ELF-1 (cell line): ENCODE measurements around the gene TAAR5.
"Not testable (repeated sequence)": the region's sequence is repeated elsewhere in the genome, so short reads cannot be mapped to it uniquely, and the experiment has no call there.

Experiments used
- DNase-seq: peaks from one replicate; pipeline ENCODE4 v3.0.0-alpha.2; 2016; ENCODE audit warnings: low read depth, low spot score

Gene TAAR5

DNA sequence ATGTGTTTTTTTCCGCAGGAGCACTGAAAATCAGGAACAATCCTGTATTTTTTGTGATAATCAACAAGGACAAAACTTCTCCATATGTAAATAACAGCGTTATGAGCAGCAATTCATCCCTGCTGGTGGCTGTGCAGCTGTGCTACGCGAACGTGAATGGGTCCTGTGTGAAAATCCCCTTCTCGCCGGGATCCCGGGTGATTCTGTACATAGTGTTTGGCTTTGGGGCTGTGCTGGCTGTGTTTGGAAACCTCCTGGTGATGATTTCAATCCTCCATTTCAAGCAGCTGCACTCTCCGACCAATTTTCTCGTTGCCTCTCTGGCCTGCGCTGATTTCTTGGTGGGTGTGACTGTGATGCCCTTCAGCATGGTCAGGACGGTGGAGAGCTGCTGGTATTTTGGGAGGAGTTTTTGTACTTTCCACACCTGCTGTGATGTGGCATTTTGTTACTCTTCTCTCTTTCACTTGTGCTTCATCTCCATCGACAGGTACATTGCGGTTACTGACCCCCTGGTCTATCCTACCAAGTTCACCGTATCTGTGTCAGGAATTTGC, 19.2 kb downstream of the TAAR5 start, which contains the start of gene TAAR6:
Gene TAAR6 (plus strand): TSS at position 102 of the 557 bp plus-strand sequence. CDS start 0 bp downstream, at position 102.
- DNase-seq: no peak

DNA sequence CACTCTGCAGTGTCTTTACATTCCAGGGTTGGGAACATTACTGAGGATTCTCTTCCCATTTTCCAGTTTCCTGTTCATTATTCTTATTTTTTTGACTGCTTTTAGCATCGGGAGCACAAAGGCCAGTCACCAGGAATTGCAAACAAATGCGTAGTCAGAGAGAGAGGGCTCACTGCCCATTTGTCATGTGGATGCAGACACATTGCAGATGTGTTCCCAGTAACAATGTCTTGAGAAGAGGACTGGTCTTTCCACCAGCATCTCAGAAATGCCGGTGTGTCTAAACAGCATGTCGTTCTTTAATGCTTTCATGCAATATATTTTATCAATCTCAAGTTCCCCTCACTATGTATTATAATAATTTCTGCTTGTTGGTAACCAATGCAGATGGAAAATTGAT, 20.4 kb downstream of the TAAR5 start:
- no peak for DNase-seq

DNA sequence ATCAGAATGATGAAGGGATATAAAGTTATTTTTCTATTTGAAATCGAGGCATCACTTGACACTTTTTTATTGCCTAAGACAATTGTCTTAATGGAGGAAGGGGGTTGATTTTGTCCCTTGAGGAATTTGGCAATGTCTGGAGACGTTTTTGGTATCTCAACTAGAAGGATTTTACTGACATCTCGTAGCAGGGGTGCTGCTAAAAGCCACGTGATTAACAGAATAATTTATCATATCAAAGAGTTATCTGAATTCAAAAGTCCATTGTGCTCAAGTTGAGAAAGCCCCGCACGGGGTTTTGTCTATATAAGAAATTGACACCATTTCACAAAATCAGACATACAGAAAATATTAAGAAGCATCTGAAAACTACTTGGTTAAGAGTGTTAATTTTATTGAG, 20.9 kb downstream of the TAAR5 start:
- no peak for DNase-seq

- DNase-seq: no peak
Observed at GRCh38 chr6:132567566-132567965, 22.0 kb downstream of the TAAR5 start.

- DNase-seq: no peak
Observed at GRCh38 chr6:132566404-132566803, 23.1 kb downstream of the TAAR5 start.

GRCh38 chr6:132560087-132560486, 29.5 kb downstream of the TAAR5 start:
- not testable (repeated sequence) for DNase-seq

GRCh38 chr6:132552372-132552771, 37.2 kb downstream of the TAAR5 start, which contains the start of gene TAAR8:
Gene TAAR8 (plus strand): TSS chr6:132552672. CDS start chr6:132552693, 21 bp downstream.
- no peak for DNase-seq

DNA sequence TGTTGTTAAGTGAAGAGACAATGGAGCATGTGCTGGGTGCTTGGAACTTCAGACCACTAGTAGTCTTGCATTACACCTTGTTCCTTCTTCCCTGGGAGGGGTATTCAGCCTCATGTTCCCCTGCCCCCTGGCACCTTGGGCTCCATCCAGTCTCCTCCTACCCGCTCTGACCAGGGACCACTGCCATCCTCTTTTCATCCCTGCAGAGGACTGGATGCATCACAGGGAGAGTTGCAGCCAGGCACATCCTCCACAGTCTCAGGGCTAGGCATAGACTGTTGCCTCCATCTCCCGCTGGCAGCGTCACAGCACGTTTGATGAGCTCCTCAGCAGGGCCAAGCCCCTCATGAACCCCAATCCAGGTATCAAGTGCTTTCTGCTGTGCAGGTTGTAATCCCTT, 38.3 kb downstream of the TAAR5 start:
- DNase-seq: no peak

- DNase-seq: no peak
Observed at GRCh38 chr6:132548746-132549463, 40.6 kb downstream of the TAAR5 start.

DNA sequence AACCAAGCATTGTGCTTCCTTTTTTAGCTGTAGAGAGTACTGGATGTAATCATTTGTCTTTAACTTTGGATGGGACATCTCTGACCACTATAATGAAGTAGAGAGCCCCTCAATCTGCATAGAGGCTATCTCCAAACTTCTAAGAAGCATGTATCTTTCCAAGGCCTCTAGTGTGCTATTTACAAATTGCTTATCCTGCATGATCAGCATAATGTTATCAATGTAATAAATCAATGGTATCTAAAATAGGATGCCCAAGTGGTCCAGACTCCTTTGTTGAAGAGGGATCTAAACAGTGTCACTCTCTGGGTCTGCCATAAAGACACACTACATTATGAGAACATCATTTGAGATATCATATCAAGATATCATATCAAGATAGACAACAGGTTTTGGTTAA, 44.7 kb downstream of the TAAR5 start:
- no peak for DNase-seq
